Skeletal muscle tissue (tissue), 4 donors: ENCODE measurements around the gene PPP1R7. TPM values are rescaled to one million over a fixed set of nuclear protein-coding genes. Genes with fewer than 3 reads are reported as not detected.

Source experiments
- H3K27ac ChIP-seq: one replicate; pipeline ENCODE4 v1.7.0; 2013; ENCODE audit warnings: mild to moderate bottlenecking, low read depth, low read length, inconsistent platforms
- H3K27me3 ChIP-seq, 3 donors: one replicate each; pipeline ENCODE4 v1.7.0; 2013; ENCODE audit warnings: low read length in 3 of 3; ENCODE audit not compliant: control insufficient read depth in 3 of 3, insufficient read depth in 3 of 3
- H3K36me3 ChIP-seq, 3 donors: one replicate each; pipeline ENCODE4 v1.7.0; 2013; ENCODE audit warnings: low read length in 3 of 3; ENCODE audit not compliant: control insufficient read depth in 3 of 3, insufficient read depth in 3 of 3
- H3K4me1 ChIP-seq, 3 donors: one replicate each; pipeline ENCODE4 v1.7.0; 2013; ENCODE audit warnings: low read length in 3 of 3, mild to moderate bottlenecking in 3 of 3; ENCODE audit not compliant: control insufficient read depth in 3 of 3, insufficient read depth in 3 of 3
- H3K4me3 ChIP-seq, 3 donors: one replicate each; pipeline ENCODE4 v1.7.0; 2013; ENCODE audit warnings: low read length in 3 of 3
- H3K9ac ChIP-seq, 3 donors: one replicate each; pipeline ENCODE4 v1.7.0; 2013; ENCODE audit warnings: low read length in 3 of 3, mild to moderate bottlenecking in 3 of 3, moderate library complexity in 2 of 3, low read depth in 1 of 3
- H3K9me3 ChIP-seq, 3 donors: one replicate each; pipeline ENCODE4 v1.7.0; 2013; ENCODE audit warnings: low read length in 3 of 3; ENCODE audit not compliant: control insufficient read depth in 3 of 3
- total RNA-seq: library from RNA; depleted of rRNA; stranded (reverse); fragments of >200 nt; gene quantifications from one replicate; pipeline ENCODE4 v1.2.3, GENCODE V29; 2014
- donor health status: Osteomylitis.

The PPP1R7 gene
- total RNA-seq, 1 donor from 2014 or later = 44.4 TPM

GRCh38 chr2:241225545-241225944 lies 75.3 kb downstream of the PPP1R7 start:
- Histone ChIP-seq H3K4me3 (no peak overlapping the region), H3K27ac (no peak overlapping the region), H3K36me3 (peaks cover 43 to 48% (median 48%) of the 10 kb centered on the region in 3 donors), H3K9ac (no peak overlapping the region), H3K27me3 (no peaks in the 10 kb centered on the region), H3K4me1 (peaks cover 4 to 6% (median 4%) of the 10 kb centered on the region in 3 donors), H3K9me3 (no peaks in the 10 kb centered on the region)

DNA sequence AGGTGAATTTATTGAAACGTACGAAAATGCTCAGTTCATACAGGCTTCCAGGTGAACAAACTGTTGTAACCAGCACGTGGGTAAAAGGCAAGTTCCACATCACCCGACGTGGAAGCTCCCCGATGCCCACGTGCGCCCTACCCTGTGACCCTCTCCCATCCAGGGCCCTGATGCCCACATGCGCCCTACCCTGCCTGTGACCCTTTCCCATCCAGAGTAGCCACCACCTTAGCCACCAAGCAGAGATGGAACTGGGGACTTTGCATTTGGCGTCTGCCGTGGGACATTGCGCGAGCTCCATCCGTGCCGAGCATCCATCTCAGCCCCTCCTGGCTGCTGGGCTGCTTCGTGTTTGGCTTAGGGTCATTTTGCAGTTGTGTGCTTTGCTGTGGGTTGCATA lies 75.7 kb downstream of the PPP1R7 start:
- H3K9ac ChIP-seq = no peak overlapping the region
- H3K27ac ChIP-seq = no peak overlapping the region
- no peak overlapping the region for H3K4me3 ChIP-seq
- H3K27me3 ChIP-seq = no peaks in the 10 kb centered on the region
- H3K4me1 ChIP-seq = peaks cover 4 to 6% (median 4%) of the 10 kb centered on the region in 3 donors
- H3K9me3 ChIP-seq = no peaks in the 10 kb centered on the region
- peaks cover 46 to 52% (median 51%) of the 10 kb centered on the region in 3 donors for H3K36me3 ChIP-seq

- H3K27ac ChIP-seq = no peak overlapping the region
- no peak overlapping the region for H3K4me3 ChIP-seq
- H3K36me3 ChIP-seq = peaks cover 52 to 58% (median 53%) of the 10 kb centered on the region in 3 donors
- no peaks in the 10 kb centered on the region for H3K27me3 ChIP-seq
- H3K4me1 ChIP-seq = peaks cover 4 to 9% (median 4%) of the 10 kb centered on the region in 3 donors
- H3K9me3 ChIP-seq = no peaks in the 10 kb centered on the region
- no peak overlapping the region for H3K9ac ChIP-seq
Observed at GRCh38 chr2:241226723-241227572, 76.7 kb downstream of the PPP1R7 start.

GRCh38 chr2:241227594-241227993 lies 77.3 kb downstream of the PPP1R7 start:
- Histone ChIP-seq H3K9me3 (no peaks in the 10 kb centered on the region), H3K4me1 (peaks cover 4 to 10% (median 4%) of the 10 kb centered on the region in 3 donors), H3K27ac (no peak overlapping the region), H3K36me3 (peaks cover 55 to 62% (median 57%) of the 10 kb centered on the region in 3 donors), H3K27me3 (no peaks in the 10 kb centered on the region), H3K4me3 (no peak overlapping the region), H3K9ac (no peak overlapping the region)

- no peak overlapping the region for H3K9ac ChIP-seq
- peaks cover 62 to 69% (median 64%) of the 10 kb centered on the region in 3 donors for H3K36me3 ChIP-seq
- no peaks in the 10 kb centered on the region for H3K27me3 ChIP-seq
- H3K27ac ChIP-seq = no peak overlapping the region
- no peak overlapping the region for H3K4me3 ChIP-seq
- peaks cover 4 to 10% (median 4%) of the 10 kb centered on the region in 3 donors for H3K4me1 ChIP-seq
- no peaks in the 10 kb centered on the region for H3K9me3 ChIP-seq
Observed at GRCh38 chr2:241228081-241228859, 78.0 kb downstream of the PPP1R7 start.

- Histone ChIP-seq H3K9me3 (no peaks in the 10 kb centered on the region), H3K27me3 (no peaks in the 10 kb centered on the region), H3K36me3 (peaks cover 69 to 76% (median 71%) of the 10 kb centered on the region in 3 donors), H3K4me1 (peaks cover 2 to 8% (median 4%) of the 10 kb centered on the region in 3 donors), H3K9ac (no peak overlapping the region), H3K27ac (no peak overlapping the region), H3K4me3 (no peak overlapping the region)
Observed at GRCh38 chr2:241228860-241229516, 78.7 kb downstream of the PPP1R7 start.

GRCh38 chr2:241229563-241230401 lies 79.5 kb downstream of the PPP1R7 start:
- Histone ChIP-seq H3K9ac (no peak overlapping the region), H3K4me1 (peaks cover 0 to 3% (median 0%) of the 10 kb centered on the region in 3 donors), H3K36me3 (peaks cover 77 to 84% (median 79%) of the 10 kb centered on the region in 3 donors), H3K9me3 (no peaks in the 10 kb centered on the region), H3K27me3 (no peaks in the 10 kb centered on the region), H3K27ac (no peak overlapping the region), H3K4me3 (no peak overlapping the region)

DNA sequence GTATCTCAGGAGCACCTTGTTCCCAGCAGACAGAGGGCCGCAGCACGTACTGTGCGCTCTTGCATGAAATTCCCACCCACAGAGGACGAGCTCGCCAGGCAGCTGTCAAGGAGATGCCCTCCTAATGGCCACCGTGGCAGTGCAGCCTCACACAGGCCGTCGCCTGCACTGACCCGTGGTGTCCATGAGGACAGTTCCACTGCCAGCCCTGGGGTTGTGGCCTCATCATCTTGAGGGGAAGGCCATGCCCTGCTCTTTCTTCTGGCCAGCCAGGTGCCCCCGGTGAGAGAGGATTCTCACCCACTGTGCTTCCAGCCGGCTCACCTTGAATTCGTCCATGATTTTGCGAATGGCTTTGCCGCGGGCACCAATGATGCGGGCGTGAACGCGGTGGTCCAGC lies 80.2 kb downstream of the PPP1R7 start:
- H3K27me3 ChIP-seq = no peaks in the 10 kb centered on the region
- no peak overlapping the region for H3K4me3 ChIP-seq
- H3K36me3 ChIP-seq = peaks cover 83 to 90% (median 84%) of the 10 kb centered on the region in 3 donors
- H3K9ac ChIP-seq = no peak overlapping the region
- H3K9me3 ChIP-seq = no peaks in the 10 kb centered on the region
- peaks cover 0 to 3% (median 0%) of the 10 kb centered on the region in 3 donors for H3K4me1 ChIP-seq
- H3K27ac ChIP-seq = no peak overlapping the region
